Neural cell (in vitro differentiated cells): ENCODE results near the gene POLD1. TPM values are rescaled to one million over a fixed set of nuclear protein-coding genes. Genes with fewer than 3 reads are reported as not detected.

Source experiments
- H2AFZ ChIP-seq: fragments of 200-600, 300-800 bp; sonication (generic), shearing (Covaris generic); 2 replicates; pipeline ENCODE4 v1.6.0; 2014; ENCODE audit warnings: low read depth, mild to moderate bottlenecking, antibody characterized with exemption, low read length, moderate library complexity
- H3F3A ChIP-seq: fragments of 200-600 bp; shearing (Covaris generic); 2 replicates; pipeline ENCODE4 v1.6.1; 2016; ENCODE audit warnings: mild to moderate bottlenecking, moderate library complexity, mixed read lengths, antibody characterized with exemption, low read length; ENCODE audit not compliant: insufficient read depth, poor library complexity, severe bottlenecking
- H3K27ac ChIP-seq: fragments of 200-600, 300-800 bp; sonication (generic), shearing (Covaris generic); 2 replicates; pipeline ENCODE4 v1.5.1; 2014; ENCODE audit warnings: mild to moderate bottlenecking, low read length, moderate library complexity
- H3K27me3 ChIP-seq: fragments of 300-800, 200-600 bp; sonication (generic), shearing (Covaris generic); 2 replicates; pipeline ENCODE4 v1.6.0; 2014; ENCODE audit warnings: mild to moderate bottlenecking, low read depth, low read length, moderate library complexity; ENCODE audit not compliant: insufficient read depth
- H3K36me3 ChIP-seq: fragments of 300-800, 200-600 bp; sonication (generic), shearing (Covaris generic); 2 replicates; pipeline ENCODE4 v1.5.1; 2014; ENCODE audit warnings: mild to moderate bottlenecking, antibody characterized with exemption, low read length, moderate library complexity; ENCODE audit not compliant: insufficient read depth
- H3K4me2 ChIP-seq: fragments of 300-800, 200-600 bp; sonication (generic), shearing (Covaris generic); 2 replicates; pipeline ENCODE4 v1.6.0; 2014; ENCODE audit warnings: mild to moderate bottlenecking, low read length
- H3K4me3 ChIP-seq: fragments of 300-800, 200-600 bp; sonication (generic), shearing (Covaris generic); 2 replicates; pipeline ENCODE4 v1.5.1; 2014; ENCODE audit warnings: mild to moderate bottlenecking, low read length, moderate library complexity
- H3K79me2 ChIP-seq: fragments of 200-600 bp; shearing (Covaris generic); replicated peaks from 2 replicates; pipeline ENCODE4 v1.6.0; 2014; ENCODE audit warnings: mild to moderate bottlenecking, low read length, moderate library complexity; ENCODE audit not compliant: insufficient read depth
- H3K9ac ChIP-seq: fragments of 300-800, 200-600 bp; sonication (generic), shearing (Covaris generic); 2 replicates; pipeline ENCODE4 v1.6.1; 2016; ENCODE audit warnings: mild to moderate bottlenecking, low read length, mixed read lengths
- H3K9me2 ChIP-seq: fragments of 200-600 bp; shearing (Covaris generic); 2 replicates; pipeline ENCODE4 v1.6.1; 2016; ENCODE audit warnings: mild to moderate bottlenecking, low read length, mixed read lengths; ENCODE audit not compliant: insufficient read depth
- H3K9me3 ChIP-seq: fragments of 200-600, 300-800 bp; sonication (generic), shearing (Covaris generic); 2 replicates; pipeline ENCODE4 v1.6.1; 2016; ENCODE audit warnings: mild to moderate bottlenecking, mixed run types, low read length, moderate library complexity, mixed read lengths
- H4K20me1 ChIP-seq: fragments of 200-600 bp; shearing (Covaris generic); 2 replicates; pipeline ENCODE4 v1.6.1; 2016; ENCODE audit warnings: mild to moderate bottlenecking, mixed run types; ENCODE audit not compliant: insufficient read depth
- CTCF ChIP-seq: fragments of 450-650 bp; IDR thresholded peaks from 2 replicates; pipeline ENCODE4 v1.5.1; 2014; ENCODE audit warnings: antibody characterized with exemption, mild to moderate bottlenecking, moderate library complexity; ENCODE audit not compliant: poor library complexity, severe bottlenecking
- EP300 ChIP-seq: fragments of 450-650 bp; conservative IDR thresholded peaks from 2 replicates; pipeline ENCODE4 v1.6.1; 2014; ENCODE audit warnings: antibody characterized with exemption, mild to moderate bottlenecking, moderate library complexity; ENCODE audit not compliant: poor library complexity, severe bottlenecking
- EZH2 ChIP-seq: fragments of 200-600, 300-800 bp; shearing (Covaris generic), sonication (generic); IDR thresholded peaks from 2 replicates; pipeline ENCODE4 v1.6.1; 2014; ENCODE audit warnings: antibody characterized with exemption, low read length, borderline replicate concordance, mild to moderate bottlenecking; ENCODE audit not compliant: insufficient read depth, poor library complexity, severe bottlenecking
- MXI1 ChIP-seq: fragments of 450-650 bp; conservative IDR thresholded peaks from 2 replicates; pipeline ENCODE4 v1.6.1; 2014; ENCODE audit warnings: antibody characterized with exemption, mild to moderate bottlenecking; ENCODE audit not compliant: poor library complexity, severe bottlenecking
- POLR2AphosphoS5 ChIP-seq: IDR thresholded peaks from 2 replicates; pipeline ENCODE4 v1.6.1; 2012
- RAD21 ChIP-seq: fragments of 450-650 bp; conservative IDR thresholded peaks from 2 replicates; pipeline ENCODE4 v1.6.1; 2014; ENCODE audit warnings: antibody characterized with exemption, mild to moderate bottlenecking, moderate library complexity
- REST ChIP-seq: IDR thresholded peaks from 2 replicates; pipeline ENCODE4 v1.6.1; 2012; ENCODE audit warnings: borderline replicate concordance
- SMC3 ChIP-seq: fragments of 450-650 bp; conservative IDR thresholded peaks from 2 replicates; pipeline ENCODE4 v1.6.1; 2014; ENCODE audit warnings: antibody characterized with exemption, mild to moderate bottlenecking, moderate library complexity; ENCODE audit not compliant: poor library complexity
- TAF1 ChIP-seq: IDR thresholded peaks from 2 replicates; pipeline ENCODE4 v1.6.1; 2012; ENCODE audit warnings: low read depth
- polyA minus RNA-seq: library from RNA; depleted of rRNA, polyadenylated mRNA; stranded (reverse); fragments of >200 nt; gene quantifications from 2 replicates; pipeline ENCODE4 v1.2.3, GENCODE V29; 2014
- polyA plus RNA-seq: library from polyadenylated mRNA; depleted of rRNA; stranded (reverse); fragments of >200 nt; gene quantifications from 2 replicates; pipeline ENCODE4 v1.2.3, GENCODE V29; 2014

The POLD1 gene
- polyA plus RNA-seq, result 13.1 and 20.2 TPM in 2 replicates
- 9.4 and 14.1 TPM in 2 replicates for polyA minus RNA-seq

GRCh38 chr19:50383852-50384684 lies at the start of gene POLD1:
Gene POLD1, plus strand, starts transcription at chr19:50384347. Its CDS starts 14,505 bp downstream, at chr19:50398852.
- peak within 1 kb of the TSS; percentile 58 for H3K9ac ChIP-seq
- H3K36me3 ChIP-seq, result no peaks in the 10 kb centered on the region
- H3K27me3 ChIP-seq, result no peaks in the 10 kb centered on the region
- peak within 1 kb of the TSS; percentile 61 for H2AFZ ChIP-seq
- H3F3A ChIP-seq, result peaks cover 4% of the 10 kb centered on the region
- no peaks in the 10 kb centered on the region for H3K9me3 ChIP-seq
- H3K27ac ChIP-seq, result peak within 1 kb of the TSS; percentile 54
- no peaks in the 10 kb centered on the region for H4K20me1 ChIP-seq
- H3K4me3 ChIP-seq, result peak within 1 kb of the TSS; percentile 83
- H3K4me2 ChIP-seq, result peak within 1 kb of the TSS; percentile 82
- no peaks in the 10 kb centered on the region for H3K79me2 ChIP-seq
- TF ChIP-seq SMC3 (peak; percentile 16), MXI1 (peak; percentile 85), RAD21 (no peak), TAF1 (no peak), CTCF (no peak), REST (peak; percentile 42), POLR2AphosphoS5 (peak; percentile 23), EP300 (no peak), EZH2 (no peak)
- no peaks in the 10 kb centered on the region for H3K9me2 ChIP-seq

GRCh38 chr19:50334741-50335421 lies 49.3 kb upstream of the POLD1 start:
- H3K27me3 ChIP-seq, result no peaks in the 10 kb centered on the region
- H3K27ac ChIP-seq, result no peak overlapping the region
- H3F3A ChIP-seq, result no peaks in the 10 kb centered on the region
- TF ChIP-seq EP300, result no peak
- TF ChIP-seq TAF1, result no peak
- TF ChIP-seq SMC3, result no peak
- TF ChIP-seq MXI1, result no peak
- no peak for TF ChIP-seq REST
- no peak for TF ChIP-seq RAD21
- TF ChIP-seq EZH2, result no peak
- no peak for TF ChIP-seq POLR2AphosphoS5
- no peak for TF ChIP-seq CTCF
- H3K9me2 ChIP-seq, result no peaks in the 10 kb centered on the region
- H3K9ac ChIP-seq, result no peak overlapping the region
- no peaks in the 10 kb centered on the region for H3K9me3 ChIP-seq
- no peaks in the 10 kb centered on the region for H4K20me1 ChIP-seq
- H2AFZ ChIP-seq, result no peak overlapping the region
- no peaks in the 10 kb centered on the region for H3K36me3 ChIP-seq
- H3K4me3 ChIP-seq, result no peak overlapping the region
- no peak overlapping the region for H3K4me2 ChIP-seq
- H3K79me2 ChIP-seq, result no peaks in the 10 kb centered on the region
